Measurements from ENCODE around the gene SPA17. TPM values are rescaled to one million over a fixed set of nuclear protein-coding genes. Genes with fewer than 3 reads are reported as not detected.

The SPA17 gene
- total RNA-seq, 4 donors from 2014 or later: 0.38 to 2.0 (median 0.44) TPM; not detected in 1

DNA sequence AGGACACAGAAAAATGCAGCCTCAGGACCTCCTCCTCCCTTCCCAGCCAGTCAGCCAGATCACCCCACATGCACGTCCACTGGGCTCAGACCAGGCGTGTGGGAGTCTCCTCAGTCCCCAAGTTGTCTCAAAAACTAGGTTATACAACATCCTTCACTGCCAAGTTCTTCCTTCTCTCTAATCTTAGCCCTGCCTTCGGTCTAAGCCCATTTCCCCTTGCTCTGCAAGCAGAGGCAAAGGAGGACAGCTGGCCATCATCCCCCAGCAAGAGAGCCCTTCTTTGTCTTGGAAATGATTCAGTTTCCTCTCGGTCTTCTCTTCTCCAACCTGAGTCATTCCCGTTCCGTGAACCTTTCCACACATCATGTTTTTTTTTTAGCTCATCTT is 52.0 kb downstream of the SPA17 start:
- in situ Hi-C loops (cut with MboI; ENCODE audit: low sequenced_read_pairs in 4 of 4) (no loop called here), intact Hi-C loops (cut with DNase I; ENCODE audit: low total_unique reads) (no loop called here)
- H3K27me3 ChIP-seq: peaks cover 0 to 11% (median 11%) of the 10 kb centered on the region in 3 donors
- TF ChIP-seq, protein P1, sequence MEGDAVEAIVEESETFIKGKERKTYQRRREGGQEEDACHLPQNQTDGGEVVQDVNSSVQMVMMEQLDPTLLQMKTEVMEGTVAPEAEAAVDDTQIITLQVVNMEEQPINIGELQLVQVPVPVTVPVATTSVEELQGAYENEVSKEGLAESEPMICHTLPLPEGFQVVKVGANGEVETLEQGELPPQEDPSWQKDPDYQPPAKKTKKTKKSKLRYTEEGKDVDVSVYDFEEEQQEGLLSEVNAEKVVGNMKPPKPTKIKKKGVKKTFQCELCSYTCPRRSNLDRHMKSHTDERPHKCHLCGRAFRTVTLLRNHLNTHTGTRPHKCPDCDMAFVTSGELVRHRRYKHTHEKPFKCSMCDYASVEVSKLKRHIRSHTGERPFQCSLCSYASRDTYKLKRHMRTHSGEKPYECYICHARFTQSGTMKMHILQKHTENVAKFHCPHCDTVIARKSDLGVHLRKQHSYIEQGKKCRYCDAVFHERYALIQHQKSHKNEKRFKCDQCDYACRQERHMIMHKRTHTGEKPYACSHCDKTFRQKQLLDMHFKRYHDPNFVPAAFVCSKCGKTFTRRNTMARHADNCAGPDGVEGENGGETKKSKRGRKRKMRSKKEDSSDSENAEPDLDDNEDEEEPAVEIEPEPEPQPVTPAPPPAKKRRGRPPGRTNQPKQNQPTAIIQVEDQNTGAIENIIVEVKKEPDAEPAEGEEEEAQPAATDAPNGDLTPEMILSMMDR (IDR thresholded peaks at IDR 0.05 in 4 of 5, conservative IDR thresholded peaks at IDR 0.05 in 1 of 5): no peak
- no peak for TF ChIP-seq POLR2A (IDR thresholded peaks at IDR 0.05)
- no peak overlapping the region for H3K27ac ChIP-seq
- no peaks in the 10 kb centered on the region for H3K9me3 ChIP-seq
- no peaks in the 10 kb centered on the region for H3K4me1 ChIP-seq
- H3K36me3 ChIP-seq: no peaks in the 10 kb centered on the region
- no peak for ATAC-seq
- H3K4me3 ChIP-seq: no peak overlapping the region
- no peak for DNase-seq

- Histone ChIP-seq H3K27ac (no peak overlapping the region), H3K4me1 (no peaks in the 10 kb centered on the region), H3K4me3 (no peak overlapping the region), H3K27me3 (peaks cover 0 to 5% (median 0%) of the 10 kb centered on the region in 3 donors), H3K36me3 (no peaks in the 10 kb centered on the region), H3K9me3 (no peaks in the 10 kb centered on the region)
- TF ChIP-seq POLR2A (IDR thresholded peaks at IDR 0.05): no peak
- TF ChIP-seq, protein P1 (IDR thresholded peaks at IDR 0.05 in 4 of 5, conservative IDR thresholded peaks at IDR 0.05 in 1 of 5): no peak
- DNase-seq (no peak), ATAC-seq (no peak)
- in situ Hi-C loops (cut with MboI; ENCODE audit: low sequenced_read_pairs in 4 of 4) (no loop called here), intact Hi-C loops (cut with DNase I; ENCODE audit: low total_unique reads) (no loop called here)
Measured at GRCh38 chr11:124727474-124727873, 53.8 kb downstream of the SPA17 start.

DNA sequence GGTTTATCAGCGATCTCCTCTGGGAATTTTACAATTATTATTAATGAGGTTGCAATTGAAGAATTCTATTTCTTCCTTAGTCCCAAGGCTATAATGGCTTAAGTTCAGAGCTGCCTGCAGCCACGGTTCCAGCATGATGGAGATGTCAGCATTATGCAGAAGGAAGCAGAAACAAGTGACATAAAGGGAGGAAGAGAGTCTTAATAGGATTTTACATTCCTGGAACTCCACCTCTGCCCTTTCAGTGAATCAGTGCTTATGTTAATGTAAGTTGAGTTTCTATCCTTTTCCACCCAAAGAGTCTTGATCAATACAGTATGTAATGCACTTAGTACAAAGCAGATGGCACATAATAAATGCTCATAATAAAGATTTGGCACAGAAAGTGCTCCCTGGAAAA is 54.4 kb downstream of the SPA17 start:
- DNase-seq (no peak), ATAC-seq (no peak)
- no peak for TF ChIP-seq POLR2A (IDR thresholded peaks at IDR 0.05)
- TF ChIP-seq, protein P1 (IDR thresholded peaks at IDR 0.05 in 4 of 5, conservative IDR thresholded peaks at IDR 0.05 in 1 of 5): no peak
- peaks cover 0 to 5% (median 0%) of the 10 kb centered on the region in 3 donors for H3K27me3 ChIP-seq
- in situ Hi-C loops (cut with MboI; ENCODE audit: low sequenced_read_pairs in 4 of 4) (no loop called here), intact Hi-C loops (cut with DNase I; ENCODE audit: low total_unique reads) (no loop called here)
- no peak overlapping the region for H3K4me3 ChIP-seq
- no peaks in the 10 kb centered on the region for H3K36me3 ChIP-seq
- H3K27ac ChIP-seq: no peak overlapping the region
- no peaks in the 10 kb centered on the region for H3K9me3 ChIP-seq
- no peaks in the 10 kb centered on the region for H3K4me1 ChIP-seq

- in situ Hi-C loops (cut with MboI; ENCODE audit: low sequenced_read_pairs in 4 of 4): no loop called here
Measured at GRCh38 chr11:124729571-124729970, 55.9 kb downstream of the SPA17 start.

More at GRCh38 chr11:124729571-124729970, 55.9 kb downstream of the SPA17 start:
- H3K4me1 ChIP-seq: no peaks in the 10 kb centered on the region
- no peak for TF ChIP-seq POLR2A (IDR thresholded peaks at IDR 0.05)
- TF ChIP-seq, protein P1 (IDR thresholded peaks at IDR 0.05 in 4 of 5, conservative IDR thresholded peaks at IDR 0.05 in 1 of 5): no peak
- no peak overlapping the region for H3K4me3 ChIP-seq
- no peak overlapping the region for H3K27ac ChIP-seq
- ATAC-seq (no peak), DNase-seq (no peak)
- H3K36me3 ChIP-seq: no peaks in the 10 kb centered on the region
- H3K27me3 ChIP-seq: no peaks in the 10 kb centered on the region
- H3K9me3 ChIP-seq: no peaks in the 10 kb centered on the region
- intact Hi-C loops (cut with DNase I; ENCODE audit: low total_unique reads): no loop called here

All from gastrocnemius medialis (tissue), 4 donors.